ENCODE data around the gene GATC.

- no peak for TF ChIP-seq POLR2AphosphoS5 (IDR thresholded peaks at IDR 0.05)
- TF ChIP-seq POLR2A (IDR thresholded peaks at IDR 0.05) = no peak
These were observed 52.7 kb downstream of the GATC start for GRCh38 chr12:120498870-120499515.
